Measurements from ENCODE around the gene IKZF1. TPM values are rescaled to one million over a fixed set of nuclear protein-coding genes. Genes with fewer than 3 reads are reported as not detected.

Gene IKZF1
- total RNA-seq, 1 experiment from 2014 or later, result 3.7 TPM

DNA sequence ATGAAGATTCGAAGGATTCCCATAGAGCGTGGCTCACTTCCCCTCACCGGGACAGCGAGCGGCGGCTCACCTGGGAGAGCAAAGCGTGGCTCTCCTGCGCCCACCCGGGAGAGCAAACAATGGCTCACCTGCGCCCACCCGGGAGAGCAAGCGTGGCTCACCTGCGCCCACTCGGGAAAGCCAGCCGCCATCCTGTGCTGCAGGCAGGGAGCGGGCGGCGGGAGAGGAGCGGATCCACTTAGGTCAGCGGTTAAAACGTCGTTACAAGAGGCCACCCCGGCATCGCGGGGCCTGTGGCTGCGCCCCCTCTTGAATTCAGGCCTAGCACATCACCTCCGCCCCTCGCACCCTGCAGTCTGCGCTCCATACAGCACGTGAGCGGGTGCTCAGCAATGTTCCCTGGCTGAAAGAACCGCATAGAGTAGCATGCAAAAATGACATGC is 146.1 kb downstream of the IKZF1 start:
- no peak for DNase-seq (ENCODE audit: low spot score)
- intact Hi-C loops (cut with micrococcal nuclease; ENCODE audit: unreplicated experiment), result no loop called here
- POLR2A ChIA-PET (ENCODE audit: low non-redundant PET), result no interaction called here
- peak overlapping the region; percentile 94 for H3K4me3 ChIP-seq (ENCODE audit: low read depth, low read length, poor library complexity, severe bottlenecking)
- TF ChIP-seq EZH2 (IDR thresholded peaks at IDR 0.05; ENCODE audit: borderline replicate concordance, low read depth, low read length, poor library complexity, severe bottlenecking), result no peak
- TF ChIP-seq, protein P1, sequence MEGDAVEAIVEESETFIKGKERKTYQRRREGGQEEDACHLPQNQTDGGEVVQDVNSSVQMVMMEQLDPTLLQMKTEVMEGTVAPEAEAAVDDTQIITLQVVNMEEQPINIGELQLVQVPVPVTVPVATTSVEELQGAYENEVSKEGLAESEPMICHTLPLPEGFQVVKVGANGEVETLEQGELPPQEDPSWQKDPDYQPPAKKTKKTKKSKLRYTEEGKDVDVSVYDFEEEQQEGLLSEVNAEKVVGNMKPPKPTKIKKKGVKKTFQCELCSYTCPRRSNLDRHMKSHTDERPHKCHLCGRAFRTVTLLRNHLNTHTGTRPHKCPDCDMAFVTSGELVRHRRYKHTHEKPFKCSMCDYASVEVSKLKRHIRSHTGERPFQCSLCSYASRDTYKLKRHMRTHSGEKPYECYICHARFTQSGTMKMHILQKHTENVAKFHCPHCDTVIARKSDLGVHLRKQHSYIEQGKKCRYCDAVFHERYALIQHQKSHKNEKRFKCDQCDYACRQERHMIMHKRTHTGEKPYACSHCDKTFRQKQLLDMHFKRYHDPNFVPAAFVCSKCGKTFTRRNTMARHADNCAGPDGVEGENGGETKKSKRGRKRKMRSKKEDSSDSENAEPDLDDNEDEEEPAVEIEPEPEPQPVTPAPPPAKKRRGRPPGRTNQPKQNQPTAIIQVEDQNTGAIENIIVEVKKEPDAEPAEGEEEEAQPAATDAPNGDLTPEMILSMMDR (conservative IDR thresholded peaks at IDR 0.05; ENCODE audit: low read depth, low read length), result no peak
- H3K4me1 ChIP-seq (ENCODE audit: insufficient read depth, low read length, poor library complexity, severe bottlenecking), result peaks cover 12% of the 10 kb centered on the region
- no peaks in the 10 kb centered on the region for H3K9me3 ChIP-seq (ENCODE audit: low read depth, low read length, poor library complexity, severe bottlenecking)
- H3K27ac ChIP-seq (ENCODE audit: low read depth, low read length, poor library complexity, severe bottlenecking), result peak overlapping the region; percentile 89
- CTCF ChIA-PET, result no interaction called here
- no peaks in the 10 kb centered on the region for H3K27me3 ChIP-seq (replicated peaks; ENCODE audit: insufficient read depth, low read depth, low read length, poor library complexity)
- BruUV-seq (replicated peaks), result no TSS peak
- peaks cover 18% of the 10 kb centered on the region for H3K36me3 ChIP-seq (ENCODE audit: insufficient read depth, low read length, poor library complexity, severe bottlenecking)

Other genes with a start within 250 kb of the IKZF1 start
- gene ZPBP, start 211.5 kb upstream of the IKZF1 start, total RNA-seq (2021), result not detected in 2 replicates
- 38.8 and 41.3 TPM in 2 replicates for gene FIGNL1, start 145.6 kb downstream of the IKZF1 start, total RNA-seq (2021)

All from A673 (cell line).